HEK293 (cell line): Measurements from ENCODE around the gene DIABLO.

Source experiments
- CTCF ChIA-PET: fragments of 350-600 bp; formaldehyde crosslinking; extraction: SDS; loops from one replicate; lab custom pipeline; 2021; ENCODE audit warnings: antibody characterized with exemption; lab: Yijun Ruan, JAX
- POLR2A ChIA-PET: fragments of 300-600 bp; formaldehyde crosslinking; extraction: SDS; loops from one replicate; lab custom pipeline; 2020; ENCODE audit warnings: antibody characterized with exemption, inconsistent platforms; lab: Yijun Ruan, JAX
- H3K27ac ChIP-seq: fragments of 200-500 bp; sonication (Bioruptor generic); 2 replicates; pipeline ENCODE4 v1.5.1; 2014; ENCODE audit warnings: low read depth, low read length, control low read depth, inconsistent platforms; ENCODE audit errors: extremely low read depth
- H3K36me3 ChIP-seq, 2 experiments: fragments of 200-500 bp in 1 of 2; sonication (Bioruptor generic) in 1 of 2; 1 replicate in 1 of 2; 2 replicates in 1 of 2; pipeline ENCODE4 v1.5.1; 2014 to 2017; ENCODE audit warnings: inconsistent platforms in 2 of 2, low read length in 2 of 2; ENCODE audit not compliant: control insufficient read depth in 2 of 2, insufficient read depth in 1 of 2
- H3K4me1 ChIP-seq: fragments of 200-500 bp; sonication (Bioruptor generic); 2 replicates; pipeline ENCODE4 v1.5.1; 2014; ENCODE audit warnings: mild to moderate bottlenecking, low read length, inconsistent platforms; ENCODE audit not compliant: control insufficient read depth, insufficient read depth
- H3K4me3 ChIP-seq: 2 replicates; pipeline ENCODE4 v1.5.1; 2011; ENCODE audit warnings: low read depth, mild to moderate bottlenecking, control low read depth, low read length, moderate library complexity
- H3K9me3 ChIP-seq: fragments of 200-500 bp; sonication (Bioruptor generic); 2 replicates; pipeline ENCODE4 v1.5.1; 2014; ENCODE audit warnings: low read depth, low read length, inconsistent platforms; ENCODE audit not compliant: control insufficient read depth, insufficient read depth
- GFI1B ChIP-seq: fragments of 450-650 bp; formaldehyde crosslinking; IDR thresholded peaks from 2 replicates; pipeline ENCODE4 v1.5.1; 2016; ENCODE audit warnings: missing biosample characterization, missing genetic modification characterization
- MYNN ChIP-seq: fragments of 450-650 bp; formaldehyde crosslinking; IDR thresholded peaks from 2 replicates; pipeline ENCODE4 v1.5.1; 2016; ENCODE audit warnings: missing biosample characterization, missing genetic modification characterization, borderline replicate concordance
- MZF1 ChIP-seq: fragments of 450-650 bp; formaldehyde crosslinking; IDR thresholded peaks from 2 replicates; pipeline ENCODE4 v1.5.1; 2017; ENCODE audit warnings: missing biosample characterization, missing genetic modification characterization, borderline replicate concordance
- ZBTB17 ChIP-seq: fragments of 450-650 bp; formaldehyde crosslinking; IDR thresholded peaks from 2 replicates; pipeline ENCODE4 v1.5.1; 2016; ENCODE audit warnings: missing biosample characterization, missing genetic modification characterization
- ZBTB20 ChIP-seq: fragments of 450-650 bp; formaldehyde crosslinking; IDR thresholded peaks from 2 replicates; pipeline ENCODE4 v1.5.1; 2016; ENCODE audit warnings: missing biosample characterization, missing genetic modification characterization
- ZFP69B ChIP-seq: fragments of 450-650 bp; formaldehyde crosslinking; IDR thresholded peaks from 2 replicates; pipeline ENCODE4 v1.5.1; 2016; ENCODE audit warnings: missing biosample characterization, missing genetic modification characterization
- ZNF2 ChIP-seq: fragments of 450-650 bp; formaldehyde crosslinking; IDR thresholded peaks from 2 replicates; pipeline ENCODE4 v1.5.1; 2016; ENCODE audit warnings: missing biosample characterization, missing genetic modification characterization
- ZNF23 ChIP-seq: fragments of 450-650 bp; formaldehyde crosslinking; IDR thresholded peaks from 2 replicates; pipeline ENCODE4 v1.5.1; 2016; ENCODE audit warnings: missing biosample characterization, missing genetic modification characterization, borderline replicate concordance
- ZNF274 ChIP-seq, 2 experiments: fragments of 200-500 bp in 1 of 2; fragments of 450-650 bp in 1 of 2; sonication (Bioruptor generic) in 1 of 2; formaldehyde crosslinking in 1 of 2; IDR thresholded peaks; 2 replicates each; pipeline versions ENCODE4 v1.5.1 to v1.6.1; 2014 to 2016; ENCODE audit warnings: borderline replicate concordance in 1 of 2, inconsistent platforms in 1 of 2, low read length in 1 of 2, missing biosample characterization in 1 of 2, missing genetic modification characterization in 1 of 2
- ZNF48 ChIP-seq: fragments of 450-650 bp; formaldehyde crosslinking; IDR thresholded peaks from 2 replicates; pipeline ENCODE4 v1.5.1; 2016; ENCODE audit warnings: missing biosample characterization, missing genetic modification characterization
- ZNF549 ChIP-seq: fragments of 450-650 bp; IDR thresholded peaks from 2 replicates; pipeline ENCODE4 v1.5.1; 2018; ENCODE audit warnings: missing biosample characterization, missing genetic modification characterization, mild to moderate bottlenecking, inconsistent platforms, moderate library complexity
- ZNF558 ChIP-seq: fragments of 450-650 bp; formaldehyde crosslinking; IDR thresholded peaks from 2 replicates; pipeline ENCODE4 v1.5.1; 2016; ENCODE audit warnings: missing biosample characterization, missing genetic modification characterization
- ZNF561 ChIP-seq: fragments of 450-650 bp; IDR thresholded peaks from 2 replicates; pipeline ENCODE4 v1.5.1; 2018; ENCODE audit warnings: missing biosample characterization, missing genetic modification characterization, borderline replicate concordance
- ZNF658 ChIP-seq: fragments of 450-650 bp; formaldehyde crosslinking; IDR thresholded peaks from 2 replicates; pipeline ENCODE4; 2016; ENCODE audit warnings: missing biosample characterization, missing genetic modification characterization
- ZNF660 ChIP-seq: fragments of 450-650 bp; IDR thresholded peaks from 2 replicates; pipeline ENCODE4 v1.5.1; 2018; ENCODE audit warnings: missing biosample characterization, mild to moderate bottlenecking, missing genetic modification characterization
- ZNF670 ChIP-seq: fragments of 450-650 bp; formaldehyde crosslinking; IDR thresholded peaks from 2 replicates; pipeline ENCODE4 v1.5.1; 2016; ENCODE audit warnings: missing biosample characterization, missing genetic modification characterization, low read depth
- ZNF707 ChIP-seq: fragments of 450-650 bp; formaldehyde crosslinking; IDR thresholded peaks from 2 replicates; pipeline ENCODE4 v1.5.1; 2016; ENCODE audit warnings: missing biosample characterization, missing genetic modification characterization
- ZNF747 ChIP-seq: fragments of 450-650 bp; formaldehyde crosslinking; IDR thresholded peaks from 2 replicates; pipeline ENCODE4 v1.5.1; 2016; ENCODE audit warnings: missing biosample characterization, missing genetic modification characterization
- ZNF768 ChIP-seq: fragments of 450-650 bp; formaldehyde crosslinking; IDR thresholded peaks from 2 replicates; pipeline ENCODE4 v1.5.1; 2018; ENCODE audit warnings: missing biosample characterization, mild to moderate bottlenecking, missing genetic modification characterization
- TF ChIP-seq, protein P1 (sequence below): fragments of 450-650 bp; formaldehyde crosslinking; IDR thresholded peaks from 2 replicates; pipeline ENCODE4 v1.5.1; 2016; ENCODE audit warnings: missing biosample characterization, missing genetic modification characterization
- TF ChIP-seq, protein P2 (sequence below): fragments of 450-650 bp; formaldehyde crosslinking; IDR thresholded peaks from 2 replicates; pipeline ENCODE4 v1.5.1; 2016; ENCODE audit warnings: missing biosample characterization, missing genetic modification characterization
- TF ChIP-seq, protein P3 (sequence below): fragments of 450-650 bp; formaldehyde crosslinking; IDR thresholded peaks from 2 replicates; pipeline ENCODE4 v1.5.1; 2016; ENCODE audit warnings: missing biosample characterization, missing genetic modification characterization
- TF ChIP-seq, protein P4 (sequence below): fragments of 450-650 bp; formaldehyde crosslinking; IDR thresholded peaks from 2 replicates; pipeline ENCODE4 v1.5.1; 2016; ENCODE audit warnings: missing biosample characterization, missing genetic modification characterization
- TF ChIP-seq, protein P5 (sequence below): fragments of 450-650 bp; IDR thresholded peaks from 2 replicates; pipeline ENCODE4 v1.5.1; 2018; ENCODE audit warnings: missing biosample characterization, missing genetic modification characterization

DIABLO gene

DNA sequence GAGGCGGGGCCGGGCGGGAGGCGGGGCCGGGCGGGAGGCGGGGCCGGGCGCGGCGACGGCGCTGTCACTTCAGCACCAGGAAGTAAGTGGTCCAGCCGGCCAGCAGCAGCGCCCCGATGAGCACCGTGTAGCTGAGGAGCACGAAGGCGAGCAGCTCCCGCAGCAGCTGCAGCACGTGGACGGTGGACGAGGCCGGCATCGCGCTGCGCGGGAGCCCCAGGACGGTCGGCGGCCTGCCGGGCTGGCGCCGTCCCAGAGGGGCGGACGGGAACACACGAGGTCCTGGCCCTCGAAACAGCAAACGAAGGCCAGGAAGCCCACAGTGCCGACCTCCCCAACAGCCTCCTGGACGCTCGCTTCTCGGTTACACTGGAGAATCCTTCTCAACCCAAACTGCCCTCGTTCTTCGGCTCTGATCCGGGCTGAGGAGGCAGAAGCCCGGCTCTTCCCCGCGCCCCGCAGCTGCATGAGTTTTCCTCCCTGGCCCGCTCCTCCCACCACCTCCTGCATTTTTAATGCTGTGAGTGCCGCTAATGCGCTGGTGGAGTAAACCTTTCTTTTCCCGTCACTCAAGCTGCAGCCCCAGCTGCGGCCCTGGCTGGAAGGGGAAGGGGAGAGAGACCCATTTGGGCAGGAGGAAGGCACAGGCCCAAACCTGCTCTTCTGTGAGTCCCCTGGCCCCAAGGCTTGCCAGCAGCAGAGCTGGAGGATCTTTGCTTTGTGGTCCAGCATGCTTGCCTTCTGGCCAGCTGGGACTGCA lies 694 bp upstream of the DIABLO start:
- peak overlapping the region; percentile 29 for H3K4me3 ChIP-seq
- peaks cover 16 to 40% of the 10 kb centered on the region in 2 experiments for H3K36me3 ChIP-seq
- ChIA-PET CTCF (interaction anchor here (0.7 kb wide), 1 partner anchor 68 kb away, joined by 3 read pairs; no protein-coding TSS in a partner anchor), POLR2A (interaction anchor here (0.6 to 2.2 kb wide), 15 partner anchors 10 to 1555 kb away, joined by 3 to 10 read pairs (median 5); partner anchors contain the start of genes B3GNT4, KNTC1, MLXIP and MPHOSPH9)
- peaks cover 11% of the 10 kb centered on the region for H3K4me1 ChIP-seq
- no peak overlapping the region for H3K27ac ChIP-seq
- no peaks in the 10 kb centered on the region for H3K9me3 ChIP-seq
- peak; percentile 68; the same call in 1 of the 2 replicates for TF ChIP-seq ZNF660 (tag by site-specific recombination)
- TF ChIP-seq, protein P1, sequence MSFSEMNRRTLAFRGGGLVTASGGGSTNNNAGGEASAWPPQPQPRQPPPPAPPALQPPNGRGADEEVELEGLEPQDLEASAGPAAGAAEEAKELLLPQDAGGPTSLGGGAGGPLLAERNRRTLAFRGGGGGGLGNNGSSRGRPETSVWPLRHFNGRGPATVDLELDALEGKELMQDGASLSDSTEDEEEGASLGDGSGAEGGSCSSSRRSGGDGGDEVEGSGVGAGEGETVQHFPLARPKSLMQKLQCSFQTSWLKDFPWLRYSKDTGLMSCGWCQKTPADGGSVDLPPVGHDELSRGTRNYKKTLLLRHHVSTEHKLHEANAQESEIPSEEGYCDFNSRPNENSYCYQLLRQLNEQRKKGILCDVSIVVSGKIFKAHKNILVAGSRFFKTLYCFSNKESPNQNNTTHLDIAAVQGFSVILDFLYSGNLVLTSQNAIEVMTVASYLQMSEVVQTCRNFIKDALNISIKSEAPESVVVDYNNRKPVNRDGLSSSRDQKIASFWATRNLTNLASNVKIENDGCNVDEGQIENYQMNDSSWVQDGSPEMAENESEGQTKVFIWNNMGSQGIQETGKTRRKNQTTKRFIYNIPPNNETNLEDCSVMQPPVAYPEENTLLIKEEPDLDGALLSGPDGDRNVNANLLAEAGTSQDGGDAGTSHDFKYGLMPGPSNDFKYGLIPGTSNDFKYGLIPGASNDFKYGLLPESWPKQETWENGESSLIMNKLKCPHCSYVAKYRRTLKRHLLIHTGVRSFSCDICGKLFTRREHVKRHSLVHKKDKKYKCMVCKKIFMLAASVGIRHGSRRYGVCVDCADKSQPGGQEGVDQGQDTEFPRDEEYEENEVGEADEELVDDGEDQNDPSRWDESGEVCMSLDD, result no peak
- TF ChIP-seq ZNF23 (tag by site-specific recombination), result no peak
- TF ChIP-seq, protein P2, sequence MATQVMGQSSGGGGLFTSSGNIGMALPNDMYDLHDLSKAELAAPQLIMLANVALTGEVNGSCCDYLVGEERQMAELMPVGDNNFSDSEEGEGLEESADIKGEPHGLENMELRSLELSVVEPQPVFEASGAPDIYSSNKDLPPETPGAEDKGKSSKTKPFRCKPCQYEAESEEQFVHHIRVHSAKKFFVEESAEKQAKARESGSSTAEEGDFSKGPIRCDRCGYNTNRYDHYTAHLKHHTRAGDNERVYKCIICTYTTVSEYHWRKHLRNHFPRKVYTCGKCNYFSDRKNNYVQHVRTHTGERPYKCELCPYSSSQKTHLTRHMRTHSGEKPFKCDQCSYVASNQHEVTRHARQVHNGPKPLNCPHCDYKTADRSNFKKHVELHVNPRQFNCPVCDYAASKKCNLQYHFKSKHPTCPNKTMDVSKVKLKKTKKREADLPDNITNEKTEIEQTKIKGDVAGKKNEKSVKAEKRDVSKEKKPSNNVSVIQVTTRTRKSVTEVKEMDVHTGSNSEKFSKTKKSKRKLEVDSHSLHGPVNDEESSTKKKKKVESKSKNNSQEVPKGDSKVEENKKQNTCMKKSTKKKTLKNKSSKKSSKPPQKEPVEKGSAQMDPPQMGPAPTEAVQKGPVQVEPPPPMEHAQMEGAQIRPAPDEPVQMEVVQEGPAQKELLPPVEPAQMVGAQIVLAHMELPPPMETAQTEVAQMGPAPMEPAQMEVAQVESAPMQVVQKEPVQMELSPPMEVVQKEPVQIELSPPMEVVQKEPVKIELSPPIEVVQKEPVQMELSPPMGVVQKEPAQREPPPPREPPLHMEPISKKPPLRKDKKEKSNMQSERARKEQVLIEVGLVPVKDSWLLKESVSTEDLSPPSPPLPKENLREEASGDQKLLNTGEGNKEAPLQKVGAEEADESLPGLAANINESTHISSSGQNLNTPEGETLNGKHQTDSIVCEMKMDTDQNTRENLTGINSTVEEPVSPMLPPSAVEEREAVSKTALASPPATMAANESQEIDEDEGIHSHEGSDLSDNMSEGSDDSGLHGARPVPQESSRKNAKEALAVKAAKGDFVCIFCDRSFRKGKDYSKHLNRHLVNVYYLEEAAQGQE (tag by site-specific recombination), result peak; percentile 89
- no peak for TF ChIP-seq ZBTB17 (tag by site-specific recombination)
- no peak for TF ChIP-seq ZNF658
- no peak for TF ChIP-seq ZNF549 (tag by site-specific recombination)
- TF ChIP-seq ZNF558, result no peak
- no peak for TF ChIP-seq GFI1B
- TF ChIP-seq MZF1 (tag by site-specific recombination), result no peak
- TF ChIP-seq ZFP69B (tag by site-specific recombination), result no peak
- no peak for TF ChIP-seq ZNF48
- no peak for TF ChIP-seq ZNF707 (tag by site-specific recombination)
- TF ChIP-seq ZNF768 (tag by site-specific recombination), result no peak
- TF ChIP-seq ZNF2, result no peak
- peak; percentile 56 for TF ChIP-seq ZBTB20 (tag by site-specific recombination)
- no peak for TF ChIP-seq ZNF670
- TF ChIP-seq ZNF561, result no peak
- TF ChIP-seq, protein P3, sequence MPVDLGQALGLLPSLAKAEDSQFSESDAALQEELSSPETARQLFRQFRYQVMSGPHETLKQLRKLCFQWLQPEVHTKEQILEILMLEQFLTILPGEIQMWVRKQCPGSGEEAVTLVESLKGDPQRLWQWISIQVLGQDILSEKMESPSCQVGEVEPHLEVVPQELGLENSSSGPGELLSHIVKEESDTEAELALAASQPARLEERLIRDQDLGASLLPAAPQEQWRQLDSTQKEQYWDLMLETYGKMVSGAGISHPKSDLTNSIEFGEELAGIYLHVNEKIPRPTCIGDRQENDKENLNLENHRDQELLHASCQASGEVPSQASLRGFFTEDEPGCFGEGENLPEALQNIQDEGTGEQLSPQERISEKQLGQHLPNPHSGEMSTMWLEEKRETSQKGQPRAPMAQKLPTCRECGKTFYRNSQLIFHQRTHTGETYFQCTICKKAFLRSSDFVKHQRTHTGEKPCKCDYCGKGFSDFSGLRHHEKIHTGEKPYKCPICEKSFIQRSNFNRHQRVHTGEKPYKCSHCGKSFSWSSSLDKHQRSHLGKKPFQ (tag by site-specific recombination), result no peak
- TF ChIP-seq, protein P4, sequence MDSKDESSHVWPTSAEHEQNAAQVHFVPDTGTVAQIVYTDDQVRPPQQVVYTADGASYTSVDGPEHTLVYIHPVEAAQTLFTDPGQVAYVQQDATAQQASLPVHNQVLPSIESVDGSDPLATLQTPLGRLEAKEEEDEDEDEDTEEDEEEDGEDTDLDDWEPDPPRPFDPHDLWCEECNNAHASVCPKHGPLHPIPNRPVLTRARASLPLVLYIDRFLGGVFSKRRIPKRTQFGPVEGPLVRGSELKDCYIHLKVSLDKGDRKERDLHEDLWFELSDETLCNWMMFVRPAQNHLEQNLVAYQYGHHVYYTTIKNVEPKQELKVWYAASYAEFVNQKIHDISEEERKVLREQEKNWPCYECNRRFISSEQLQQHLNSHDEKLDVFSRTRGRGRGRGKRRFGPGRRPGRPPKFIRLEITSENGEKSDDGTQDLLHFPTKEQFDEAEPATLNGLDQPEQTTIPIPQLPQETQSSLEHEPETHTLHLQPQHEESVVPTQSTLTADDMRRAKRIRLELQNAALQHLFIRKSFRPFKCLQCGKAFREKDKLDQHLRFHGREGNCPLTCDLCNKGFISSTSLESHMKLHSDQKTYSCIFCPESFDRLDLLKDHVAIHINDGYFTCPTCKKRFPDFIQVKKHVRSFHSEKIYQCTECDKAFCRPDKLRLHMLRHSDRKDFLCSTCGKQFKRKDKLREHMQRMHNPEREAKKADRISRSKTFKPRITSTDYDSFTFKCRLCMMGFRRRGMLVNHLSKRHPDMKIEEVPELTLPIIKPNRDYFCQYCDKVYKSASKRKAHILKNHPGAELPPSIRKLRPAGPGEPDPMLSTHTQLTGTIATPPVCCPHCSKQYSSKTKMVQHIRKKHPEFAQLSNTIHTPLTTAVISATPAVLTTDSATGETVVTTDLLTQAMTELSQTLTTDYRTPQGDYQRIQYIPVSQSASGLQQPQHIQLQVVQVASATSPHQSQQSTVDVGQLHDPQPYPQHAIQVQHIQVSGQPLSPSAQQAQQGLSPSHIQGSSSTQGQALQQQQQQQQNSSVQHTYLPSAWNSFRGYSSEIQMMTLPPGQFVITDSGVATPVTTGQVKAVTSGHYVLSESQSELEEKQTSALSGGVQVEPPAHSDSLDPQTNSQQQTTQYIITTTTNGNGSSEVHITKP (tag by site-specific recombination), result peak; percentile 31; the same call in 1 of the 2 replicates
- no peak for TF ChIP-seq ZNF747 (tag by site-specific recombination)
- TF ChIP-seq MYNN (tag by site-specific recombination), result no peak
- TF ChIP-seq ZNF274 (IDR thresholded peaks at IDR 0.05; ENCODE audit: low read length), result no peak
- no peak for TF ChIP-seq ZNF274 (tag by site-specific recombination; IDR thresholded peaks at IDR 0.05; ENCODE audit: borderline replicate concordance)
- TF ChIP-seq, protein P5, sequence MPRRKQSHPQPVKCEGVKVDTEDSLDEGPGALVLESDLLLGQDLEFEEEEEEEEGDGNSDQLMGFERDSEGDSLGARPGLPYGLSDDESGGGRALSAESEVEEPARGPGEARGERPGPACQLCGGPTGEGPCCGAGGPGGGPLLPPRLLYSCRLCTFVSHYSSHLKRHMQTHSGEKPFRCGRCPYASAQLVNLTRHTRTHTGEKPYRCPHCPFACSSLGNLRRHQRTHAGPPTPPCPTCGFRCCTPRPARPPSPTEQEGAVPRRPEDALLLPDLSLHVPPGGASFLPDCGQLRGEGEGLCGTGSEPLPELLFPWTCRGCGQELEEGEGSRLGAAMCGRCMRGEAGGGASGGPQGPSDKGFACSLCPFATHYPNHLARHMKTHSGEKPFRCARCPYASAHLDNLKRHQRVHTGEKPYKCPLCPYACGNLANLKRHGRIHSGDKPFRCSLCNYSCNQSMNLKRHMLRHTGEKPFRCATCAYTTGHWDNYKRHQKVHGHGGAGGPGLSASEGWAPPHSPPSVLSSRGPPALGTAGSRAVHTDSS, result no peak
